DMS 273 treated with DMSO at 0.1 percent for 48 hours (cell line): ENCODE results near the gene NUP85.
"Not testable (repeated sequence)": the region's sequence is repeated elsewhere in the genome, so short reads cannot be mapped to it uniquely, and the experiment has no call there.

Experiments
- DNase-seq: peaks from one replicate; lab custom pipeline; 2025; lab: John Stamatoyannopoulos, UW

NUP85 gene

GRCh38 chr17:75205793-75206163, 299 bp downstream of the NUP85 start:
- DNase-seq: no peak

DNA sequence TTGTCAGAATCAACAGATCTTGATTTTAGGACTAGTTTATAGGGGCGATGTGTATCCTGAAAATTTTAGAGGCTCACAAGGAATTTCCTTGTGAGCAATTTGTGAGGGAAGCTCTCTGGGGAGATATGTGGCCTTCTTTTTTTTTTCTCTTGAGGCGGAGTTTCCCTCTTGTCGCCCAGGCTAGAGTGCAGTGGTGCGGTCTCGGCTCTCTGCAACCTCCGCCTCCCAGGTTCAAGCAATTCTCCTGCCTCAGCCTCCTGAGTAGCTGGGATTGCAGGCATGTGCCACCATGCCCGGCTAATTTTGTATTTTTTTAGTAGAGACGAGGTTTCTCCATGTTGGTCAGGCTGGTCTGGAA, 1.6 kb downstream of the NUP85 start:
- DNase-seq: not testable (repeated sequence)

GRCh38 chr17:75207760-75208159, 2.3 kb downstream of the NUP85 start:
- no peak for DNase-seq

DNA sequence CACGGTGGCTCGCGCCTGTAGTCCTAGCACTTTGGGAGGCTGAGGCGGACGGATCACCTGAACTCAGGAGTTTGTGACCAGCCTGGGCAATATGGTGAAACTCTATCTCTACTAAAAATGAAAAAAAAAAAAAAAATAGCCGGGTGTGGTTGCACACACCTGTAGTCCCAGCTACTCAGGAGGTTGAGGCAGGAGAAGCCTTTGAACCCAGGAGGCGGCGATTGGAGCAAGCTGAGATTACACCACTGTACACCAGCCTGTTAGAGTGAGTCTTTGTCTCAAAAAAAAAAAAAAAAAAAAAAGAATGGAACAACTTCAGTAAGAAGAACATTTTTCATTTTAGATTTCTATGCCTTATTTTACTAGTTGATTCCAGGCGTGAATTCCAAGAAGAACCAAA, 2.7 kb downstream of the NUP85 start:
- DNase-seq: no peak

DNA sequence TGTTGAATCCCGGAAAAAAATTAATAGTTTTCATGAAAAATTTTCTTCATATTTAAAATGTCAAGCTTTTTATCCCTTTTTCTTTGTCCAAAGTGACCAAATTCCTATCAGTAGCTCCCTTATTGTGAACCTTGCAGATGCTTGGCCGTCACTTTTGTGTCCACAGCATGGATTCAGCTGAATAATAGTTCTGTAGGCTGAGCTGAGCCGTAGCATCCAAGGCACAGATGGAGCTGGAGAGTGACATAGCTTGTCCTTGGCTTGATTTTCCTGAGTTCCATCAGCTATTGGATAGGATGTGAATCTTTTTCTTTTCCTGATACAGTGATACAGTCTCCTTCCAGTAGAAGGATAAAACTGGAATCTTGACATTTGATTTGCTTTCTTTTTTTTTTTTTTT, 3.6 kb downstream of the NUP85 start:
- DNase-seq: no peak

GRCh38 chr17:75218131-75218530, 12.7 kb downstream of the NUP85 start:
- DNase-seq: no peak

DNA sequence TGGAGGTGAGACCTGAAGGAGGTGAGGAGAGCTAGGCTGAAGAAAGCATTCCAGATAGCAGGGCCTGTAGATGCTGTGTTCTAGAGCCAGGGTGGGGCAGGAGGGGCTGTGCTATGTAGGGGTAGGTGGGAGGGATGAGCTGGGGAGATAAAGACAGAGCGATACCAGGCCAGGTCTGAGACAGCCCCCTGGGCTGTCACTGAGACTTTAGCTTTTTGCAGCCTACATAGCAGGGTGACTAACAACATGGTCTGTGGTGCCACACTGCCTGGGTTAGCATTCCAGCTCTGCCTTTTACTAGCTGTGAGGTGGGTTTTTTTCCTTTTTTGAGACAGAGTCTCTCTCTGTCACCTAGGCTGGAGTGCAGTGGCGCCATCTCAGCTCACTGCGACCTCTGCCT, 14.3 kb downstream of the NUP85 start:
- no peak for DNase-seq

- DNase-seq: no peak
Observed at GRCh38 chr17:75225016-75225415, 19.5 kb downstream of the NUP85 start.

- no peak for DNase-seq
Observed at GRCh38 chr17:75227729-75228128, 22.2 kb downstream of the NUP85 start.

GRCh38 chr17:75228305-75228704, 22.8 kb downstream of the NUP85 start:
- no peak for DNase-seq

DNA sequence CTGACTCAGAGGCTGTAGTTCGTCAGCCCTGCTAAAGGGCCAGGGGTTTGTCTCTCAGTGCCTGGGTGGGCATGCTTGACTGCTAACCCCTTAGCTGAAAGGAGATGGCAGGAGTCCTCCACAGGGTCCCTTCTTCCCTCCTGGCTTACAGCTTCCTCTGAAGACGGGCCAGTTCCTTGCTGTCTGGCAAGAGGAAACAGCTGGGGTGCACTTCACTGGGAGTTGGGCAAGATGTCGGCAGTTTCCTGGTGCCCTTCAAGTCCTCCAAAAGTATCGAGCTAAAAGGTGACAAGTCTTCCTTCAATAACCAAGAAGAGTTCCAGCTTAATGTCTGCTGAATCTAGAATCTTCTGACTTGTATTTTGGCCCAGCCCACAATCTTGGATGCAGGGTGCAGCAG, 23.4 kb downstream of the NUP85 start:
- DNase-seq: no peak

- DNase-seq: no peak
Observed at GRCh38 chr17:75231071-75231470, 25.6 kb downstream of the NUP85 start.

DNA sequence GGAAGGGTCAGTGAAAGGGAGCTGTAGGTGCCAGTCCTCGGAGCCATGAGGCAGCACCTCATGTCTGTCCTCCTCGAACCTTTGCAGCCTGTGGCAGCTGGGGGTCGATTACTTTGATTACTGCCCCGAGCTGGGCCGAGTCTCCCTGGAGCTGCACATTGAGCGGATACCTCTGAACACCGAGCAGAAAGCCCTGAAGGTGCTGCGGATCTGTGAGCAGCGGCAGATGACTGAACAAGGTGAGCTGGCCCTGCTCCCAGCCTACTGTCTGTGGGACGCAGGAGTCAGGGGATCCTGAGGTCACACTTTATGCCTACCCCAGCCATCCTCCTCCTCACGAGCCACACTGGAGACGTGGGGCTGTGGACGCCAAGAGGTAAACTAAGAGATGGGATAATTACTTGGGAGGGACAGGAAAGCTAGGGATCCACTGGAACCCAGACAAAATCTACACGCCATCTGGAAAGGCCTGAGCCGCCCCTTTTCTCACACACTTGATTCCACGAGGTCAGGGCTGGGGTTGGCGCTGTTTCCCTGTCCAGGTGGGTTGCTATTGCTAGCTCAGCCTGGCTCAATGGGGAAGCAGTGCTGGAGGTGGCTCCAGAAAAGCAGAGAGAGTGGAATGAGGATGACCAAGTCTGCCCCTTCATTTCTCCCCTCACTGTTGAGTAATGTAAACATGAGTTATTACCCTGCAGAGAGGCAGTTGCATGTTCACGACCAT, 26.4 kb downstream of the NUP85 start:
- no peak for DNase-seq

GRCh38 chr17:75232786-75233185, 27.3 kb downstream of the NUP85 start:
- DNase-seq: no peak

GRCh38 chr17:75237100-75238014, 31.9 kb downstream of the NUP85 start:
- DNase-seq: no peak

DNA sequence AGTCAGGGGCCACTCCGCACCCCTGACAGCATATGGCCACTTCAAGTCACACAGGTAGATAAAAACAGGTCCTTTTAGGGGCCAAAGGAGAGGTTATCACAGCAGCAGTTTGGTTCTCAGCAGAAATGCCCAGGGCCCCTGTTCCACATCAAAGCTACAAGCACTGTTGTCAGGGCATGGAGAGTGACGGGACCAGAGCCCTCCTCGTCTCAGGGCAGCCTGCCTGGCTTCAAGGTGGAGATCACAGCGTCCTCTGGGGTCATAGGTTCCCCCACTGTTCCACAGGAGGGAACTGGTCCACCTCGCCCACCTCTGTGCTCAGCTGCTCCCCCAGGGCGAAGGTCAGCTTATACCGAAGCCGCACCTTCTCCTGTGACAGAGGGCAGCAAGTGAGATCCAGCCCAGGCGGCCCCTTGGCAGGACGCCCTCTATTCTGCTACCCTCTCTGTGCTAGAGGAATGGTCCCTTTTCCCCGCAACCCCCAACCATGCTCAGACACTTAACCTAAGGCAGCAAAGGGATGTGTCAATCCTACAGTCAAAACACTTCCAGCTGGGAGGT, 32.6 kb downstream of the NUP85 start:
- DNase-seq: no peak

- no peak for DNase-seq
Observed at GRCh38 chr17:75238684-75239191, 33.3 kb downstream of the NUP85 start.

- no peak for DNase-seq
Observed at GRCh38 chr17:75239214-75239613, 33.7 kb downstream of the NUP85 start.

GRCh38 chr17:75239778-75240393, 34.4 kb downstream of the NUP85 start:
- no peak for DNase-seq

GRCh38 chr17:75240394-75241142, 35.1 kb downstream of the NUP85 start:
- DNase-seq: no peak

DNA sequence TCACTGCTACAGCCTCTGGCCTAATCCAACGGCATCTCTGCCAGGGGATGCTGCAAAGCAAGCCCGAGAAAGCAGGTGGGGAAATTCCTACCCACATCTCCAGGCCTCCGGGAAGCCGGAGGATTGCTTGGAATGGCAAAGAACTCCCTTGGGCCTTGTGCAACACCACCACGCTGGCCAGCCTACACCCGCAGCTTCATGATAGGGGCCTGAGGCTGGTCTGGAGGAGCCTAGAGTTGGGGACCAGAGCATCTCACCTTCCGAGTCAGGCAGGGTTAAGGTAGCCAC, 35.6 kb downstream of the NUP85 start:
- DNase-seq: no peak

- DNase-seq: no peak
Observed at GRCh38 chr17:75241502-75241901, 36.0 kb downstream of the NUP85 start.
